Stimulated activated CD8-positive, alpha-beta memory T cell treated with anti-CD3 and anti-CD28 coated beads, Interleukin-2, amount 100 ng/mL, for 48 hours (primary cell): ENCODE measurements around the gene RNF123.

ENCODE experiments used
- DNase-seq, 2 donors: peaks; one replicate each; pipeline ENCODE4 v3.0.0-alpha.2; 2020; ENCODE audit warnings: low read depth in 2 of 2

RNF123 gene

GRCh38 chr3:49702672-49703071 is 13.3 kb downstream of the RNF123 start:
- DNase-seq: no peak

DNA sequence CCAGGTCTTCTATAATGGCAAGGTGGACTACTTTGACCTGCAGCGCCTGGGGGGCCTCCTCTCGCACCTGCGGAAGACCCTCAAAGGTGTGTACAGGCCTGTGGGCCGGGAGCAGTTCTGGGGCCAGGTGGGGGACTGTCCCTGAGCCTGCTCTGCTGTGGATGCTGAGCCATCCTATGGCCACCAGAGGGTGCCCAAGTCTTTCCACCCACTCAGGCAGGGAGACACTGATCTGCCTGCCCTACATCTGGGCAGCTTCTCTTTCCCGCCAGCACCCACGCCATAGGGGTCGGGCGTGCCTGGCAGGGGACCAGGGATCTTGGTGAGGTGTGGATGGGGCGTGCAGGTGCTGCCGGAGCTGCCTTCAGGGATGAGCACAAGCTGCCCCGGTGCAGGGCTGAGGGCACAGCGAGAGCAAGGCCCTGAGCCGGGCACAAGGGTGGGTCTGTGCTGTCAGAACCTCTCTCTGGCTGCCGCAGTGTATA is 14.1 kb downstream of the RNF123 start:
- peak in 1 of 2 donors; percentile 42 for DNase-seq

GRCh38 chr3:49703956-49704355 is 14.6 kb downstream of the RNF123 start:
- DNase-seq: no peak

- no peak for DNase-seq
Measured at GRCh38 chr3:49704629-49705028, 15.3 kb downstream of the RNF123 start.

GRCh38 chr3:49705390-49705960 is 16.1 kb downstream of the RNF123 start:
- DNase-seq: no peak

DNA sequence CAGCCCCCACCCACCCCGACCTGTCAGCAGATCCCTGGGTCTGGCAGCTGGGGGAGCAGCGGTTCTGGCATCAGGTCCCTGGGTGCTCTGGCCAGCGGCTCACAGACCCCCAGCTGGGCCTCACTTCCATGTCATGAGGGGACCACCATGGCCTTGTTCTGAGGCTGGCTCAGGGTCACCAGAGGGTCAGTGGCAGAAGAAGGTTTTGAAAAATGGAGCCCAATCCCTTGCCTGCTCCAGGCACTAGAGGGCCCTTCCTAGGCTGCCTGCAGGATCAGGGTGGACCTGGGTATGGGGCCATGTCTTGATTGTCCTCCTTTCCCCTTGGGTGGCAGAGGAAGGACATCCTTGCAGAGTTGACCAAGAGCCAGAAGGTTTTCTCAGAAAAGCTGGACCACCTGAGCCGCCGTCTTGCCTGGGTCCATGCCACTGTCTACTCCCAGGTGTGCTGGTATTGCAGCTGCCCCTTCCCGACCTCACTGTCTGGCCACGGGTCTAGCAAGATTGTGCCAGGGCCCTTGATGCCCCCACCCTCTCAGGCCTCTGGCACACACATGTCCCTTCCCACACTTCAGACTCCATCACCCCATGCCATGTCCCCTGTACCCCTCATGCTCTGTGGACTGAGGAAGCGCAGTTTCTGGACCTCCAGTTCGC is 17.2 kb downstream of the RNF123 start:
- no peak for DNase-seq

DNA sequence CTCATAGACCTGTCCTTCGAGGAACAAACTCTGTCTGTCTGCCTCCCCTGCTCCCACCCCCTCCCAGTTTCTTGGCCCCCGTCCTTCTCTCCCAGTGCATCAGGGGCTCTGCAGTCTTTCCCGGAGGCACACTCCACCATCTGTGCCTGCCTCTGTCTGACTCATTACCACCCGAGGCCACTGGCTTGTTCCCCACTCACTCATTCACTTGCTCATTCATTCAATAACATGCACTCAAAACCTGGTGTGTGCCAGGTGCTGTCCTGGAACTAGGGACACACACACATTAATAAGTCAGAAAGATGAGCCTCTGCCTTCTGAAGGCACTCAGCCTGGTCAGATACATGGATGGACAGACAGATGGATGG is 17.7 kb downstream of the RNF123 start:
- no peak for DNase-seq

DNA sequence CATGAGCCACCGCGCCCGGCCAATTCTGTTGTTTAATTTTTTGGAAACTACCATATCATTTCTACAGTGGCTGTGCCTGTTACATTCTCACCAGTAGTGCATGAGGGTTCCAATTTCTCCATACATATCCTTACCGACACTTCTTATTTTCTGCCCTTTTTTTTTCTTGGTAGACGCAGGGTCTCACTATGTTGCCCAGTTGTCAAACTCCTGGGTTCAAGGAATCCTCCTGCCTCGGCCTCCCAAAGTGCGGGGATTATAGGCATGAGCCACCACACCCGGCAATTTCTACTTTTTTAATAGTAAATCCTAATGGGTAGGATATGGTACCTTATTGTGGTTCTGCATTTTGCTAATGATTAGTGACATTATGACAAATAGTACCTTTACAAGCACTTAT is 20.5 kb downstream of the RNF123 start:
- no peak for DNase-seq

DNA sequence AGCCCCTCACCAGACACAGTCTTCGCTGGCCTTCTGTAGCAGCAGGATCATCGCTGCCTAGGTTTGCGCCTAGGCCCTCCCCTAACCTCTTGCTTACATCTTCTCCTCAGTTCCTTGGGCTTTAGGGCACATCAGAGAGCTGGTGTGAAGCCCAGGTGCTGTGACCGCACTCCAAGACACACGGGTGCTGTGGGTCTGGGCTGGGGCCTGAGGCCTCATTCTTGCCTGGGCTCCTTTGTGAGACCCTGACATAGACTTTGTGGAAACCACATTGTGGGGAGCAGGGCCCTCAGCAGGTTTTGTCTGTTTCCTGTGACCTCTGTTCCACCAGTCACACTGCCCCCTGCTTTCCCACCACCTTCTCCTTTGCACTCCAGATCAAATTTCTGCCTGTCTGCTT is 22.1 kb downstream of the RNF123 start:
- no peak for DNase-seq

DNA sequence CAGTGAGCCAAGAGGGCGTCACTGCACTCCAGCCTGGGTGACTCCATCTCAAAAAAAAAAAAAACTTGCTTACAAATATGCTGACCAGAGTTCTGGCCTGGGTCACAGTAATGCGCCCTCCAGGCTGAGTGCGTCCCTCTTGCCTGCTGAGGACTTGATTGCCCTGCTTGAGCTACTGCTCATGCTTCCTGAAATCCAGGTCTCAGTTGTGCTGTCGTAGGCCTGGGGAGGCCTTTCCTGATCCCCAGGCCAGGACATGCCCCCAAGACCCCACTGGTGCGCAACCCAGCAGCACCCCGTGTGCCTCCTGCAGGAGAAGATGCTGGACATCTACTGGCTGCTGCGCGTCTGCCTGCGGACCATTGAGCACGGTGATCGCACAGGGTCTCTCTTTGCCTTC is 22.8 kb downstream of the RNF123 start:
- DNase-seq: no peak

- DNase-seq: no peak
Measured at GRCh38 chr3:49712631-49713317, 23.4 kb downstream of the RNF123 start.

- DNase-seq: no peak
Measured at GRCh38 chr3:49713336-49714105, 24.2 kb downstream of the RNF123 start.

- DNase-seq: no peak
Measured at GRCh38 chr3:49714728-49715550, 25.6 kb downstream of the RNF123 start.

DNA sequence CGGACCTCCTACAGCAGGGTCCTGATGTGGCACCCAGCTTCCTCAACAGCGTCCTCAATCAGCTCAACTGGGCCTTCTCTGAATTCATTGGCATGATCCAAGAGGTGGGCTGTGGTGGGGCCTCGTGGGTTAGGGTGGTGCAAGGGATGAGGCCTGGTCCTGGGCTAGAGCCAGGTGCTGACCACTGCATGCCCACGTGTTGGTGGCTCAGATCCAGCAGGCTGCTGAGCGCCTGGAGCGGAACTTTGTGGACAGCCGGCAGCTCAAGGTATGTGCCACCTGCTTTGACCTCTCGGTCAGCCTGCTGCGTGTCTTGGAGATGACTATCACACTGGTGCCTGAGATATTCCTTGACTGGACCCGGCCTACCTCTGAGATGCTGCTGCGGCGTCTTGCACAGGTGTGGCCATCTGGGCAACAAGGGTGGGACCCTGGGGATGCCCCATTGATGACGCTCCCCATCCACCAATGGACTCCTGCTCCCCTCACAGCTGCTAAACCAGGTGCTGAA is 26.3 kb downstream of the RNF123 start:
- DNase-seq: no peak

DNA sequence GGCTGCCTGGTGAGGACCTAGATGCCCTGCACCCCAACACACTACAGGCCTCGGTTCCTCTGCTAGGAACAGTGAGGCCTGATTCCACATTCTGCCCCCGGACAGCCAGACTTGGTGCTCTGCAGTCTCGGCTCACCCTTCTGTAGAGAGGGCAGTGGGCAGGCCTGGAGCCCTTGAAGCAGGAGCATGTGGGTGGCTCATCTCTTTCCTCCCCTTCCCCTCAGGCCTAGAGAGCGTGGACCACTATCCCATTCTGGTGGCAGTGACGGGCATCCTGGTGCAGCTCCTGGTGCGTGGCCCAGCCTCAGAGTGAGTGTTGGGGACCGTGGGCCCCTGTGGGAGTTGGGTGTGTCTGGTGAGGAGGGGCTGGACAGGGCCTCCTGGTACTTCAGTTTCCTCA is 26.8 kb downstream of the RNF123 start:
- no peak for DNase-seq

GRCh38 chr3:49716691-49717210 is 27.4 kb downstream of the RNF123 start:
- DNase-seq: no peak

- DNase-seq: no peak
Measured at GRCh38 chr3:49717211-49717958, 28.0 kb downstream of the RNF123 start.

DNA sequence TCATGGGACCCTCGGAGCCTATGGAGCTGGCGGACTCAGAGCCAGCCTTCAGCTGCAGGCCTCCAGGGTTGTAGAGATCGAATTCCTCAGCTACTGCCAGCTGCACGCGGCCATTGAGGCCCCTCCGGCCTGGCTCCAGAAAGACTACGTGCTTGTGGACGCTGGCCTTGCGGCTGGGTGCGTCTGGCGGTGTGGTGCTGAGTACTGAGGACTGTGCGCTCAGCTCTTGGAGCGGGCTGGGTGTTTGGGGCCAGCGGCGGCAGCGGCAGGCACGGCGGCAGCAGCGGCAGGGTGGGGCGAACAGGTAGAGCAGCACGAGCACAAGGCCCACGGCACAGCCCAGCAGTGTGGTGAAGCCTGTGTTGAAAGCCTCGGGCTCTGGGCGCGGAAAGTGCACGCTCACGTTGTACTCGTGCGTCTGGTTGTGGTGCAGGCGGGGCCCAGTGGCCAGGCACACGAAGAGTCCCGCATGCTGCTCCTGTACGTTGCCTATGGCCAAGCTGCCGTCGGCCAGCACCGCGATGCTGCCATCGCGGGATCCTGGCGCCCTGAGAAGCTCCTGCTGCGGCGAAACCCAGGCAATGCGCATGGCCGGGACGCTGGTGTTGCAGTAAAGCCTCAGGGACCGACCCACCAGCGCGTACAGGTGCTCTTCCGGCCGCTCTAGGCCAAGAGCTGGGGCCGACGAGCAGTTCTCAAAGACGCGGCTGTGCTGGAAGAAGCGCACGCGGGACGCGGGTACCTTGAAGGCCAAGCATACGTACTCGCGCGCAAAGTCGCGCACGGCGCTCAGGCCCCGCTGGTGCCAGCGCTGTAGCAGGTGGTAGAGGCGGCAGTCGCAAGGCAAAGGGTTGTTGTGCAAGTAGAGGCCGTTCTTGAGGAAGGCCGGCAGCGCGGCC is 28.9 kb downstream of the RNF123 start:
- DNase-seq: no peak

- DNase-seq: no peak
Measured at GRCh38 chr3:49718858-49719213, 29.5 kb downstream of the RNF123 start.
